ENCODE measurements around the gene EZH1.
"Not testable (repeated sequence)": the region's sequence is repeated elsewhere in the genome, so short reads cannot be mapped to it uniquely, and the experiment has no call there.

The EZH1 gene

DNA sequence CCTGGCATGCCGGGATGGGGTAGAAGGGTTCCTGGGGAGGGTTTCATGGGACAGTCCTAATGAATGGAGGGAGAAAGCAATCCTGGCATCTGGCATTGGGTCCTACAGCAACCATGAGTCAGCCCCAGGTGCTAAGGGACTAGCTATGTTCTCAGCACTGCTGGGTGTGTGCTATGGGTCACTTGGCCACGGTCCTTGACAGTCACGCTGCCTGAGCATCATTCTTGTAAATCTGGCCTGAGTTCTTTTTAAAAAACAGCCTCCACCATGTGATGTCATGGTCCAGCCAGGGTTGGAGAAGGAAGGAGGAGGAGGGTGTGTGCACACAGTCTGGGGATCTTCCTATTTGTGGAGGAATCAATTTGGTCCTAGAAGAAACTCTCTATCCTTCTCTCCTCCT is 9.9 kb upstream of the EZH1 start:
- DNase-seq (ENCODE audit: low spot score), result no peak
- H3K4me1 Mint-ChIP-seq (ENCODE audit: low read depth), result no peaks in the 10 kb centered on the region
- no peaks in the 10 kb centered on the region for H3K36me3 Mint-ChIP-seq (ENCODE audit: low read depth)
- no peak overlapping the region for H3K4me3 Mint-ChIP-seq
- H3K27me3 Mint-ChIP-seq (ENCODE audit: low read depth), result peaks cover 58% of the 10 kb centered on the region
- no peaks in the 10 kb centered on the region for H3K9me3 Mint-ChIP-seq
- no peak overlapping the region for H3K27ac Mint-ChIP-seq

DNA sequence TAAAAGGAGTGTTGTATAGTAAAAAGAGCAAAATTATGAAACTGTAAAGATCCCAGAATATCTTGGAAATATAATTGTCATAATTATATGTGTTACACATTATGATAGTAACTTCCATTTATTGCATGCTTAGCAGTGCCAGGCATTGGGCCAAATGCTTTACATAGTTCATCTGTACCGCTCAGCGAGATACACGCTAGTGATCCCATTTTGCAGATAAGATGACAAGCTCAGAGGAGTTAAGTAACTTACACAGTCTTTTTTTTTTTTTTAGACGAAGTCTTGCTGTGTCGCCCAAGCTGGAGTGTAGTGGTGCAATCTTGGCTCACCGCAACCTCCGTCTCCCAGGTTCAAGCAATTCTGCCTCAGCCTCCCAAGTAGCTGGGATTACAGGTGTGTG is 6.8 kb upstream of the EZH1 start:
- Mint-ChIP-seq H3K27ac (no peak overlapping the region), H3K4me1 (ENCODE audit: low read depth) (no peaks in the 10 kb centered on the region), H3K4me3 (no peak overlapping the region), H3K27me3 (ENCODE audit: low read depth) (peaks cover 60% of the 10 kb centered on the region), H3K36me3 (ENCODE audit: low read depth) (no peaks in the 10 kb centered on the region), H3K9me3 (no peaks in the 10 kb centered on the region)
- DNase-seq (ENCODE audit: low spot score), result no peak

DNA sequence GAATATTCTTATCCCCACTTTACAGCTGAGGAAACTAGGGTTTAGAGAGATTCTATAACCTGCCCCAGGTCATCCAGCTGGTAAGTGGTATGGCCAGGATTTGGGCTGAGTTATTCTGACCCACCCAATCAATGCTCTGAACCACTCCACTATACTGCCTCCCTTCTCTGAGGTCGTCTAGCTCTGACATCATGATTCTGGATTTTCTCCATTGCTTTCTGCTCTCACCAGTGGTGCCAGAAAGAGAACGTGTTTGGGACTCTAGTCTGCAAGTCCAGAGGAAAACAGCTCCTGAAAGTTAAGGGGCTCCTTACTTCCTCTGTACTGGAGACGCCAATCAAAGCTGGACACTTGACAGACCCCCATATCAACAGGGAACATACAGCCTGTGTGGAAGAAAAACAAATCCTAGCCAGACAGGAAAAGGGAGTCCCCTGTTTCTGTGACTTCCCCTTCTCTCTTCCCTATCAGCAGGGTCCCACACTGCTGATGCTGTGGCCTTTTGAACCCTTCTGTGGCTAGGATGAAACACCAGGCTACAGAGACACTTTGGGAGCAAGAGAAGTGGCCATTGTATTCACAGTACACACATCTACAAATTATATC is 6.0 kb upstream of the EZH1 start:
- DNase-seq (ENCODE audit: low spot score), result no peak
- no peak overlapping the region for H3K27ac Mint-ChIP-seq
- H3K4me3 Mint-ChIP-seq, result no peak overlapping the region
- H3K27me3 Mint-ChIP-seq (ENCODE audit: low read depth), result peaks cover 60% of the 10 kb centered on the region
- no peaks in the 10 kb centered on the region for H3K4me1 Mint-ChIP-seq (ENCODE audit: low read depth)
- no peaks in the 10 kb centered on the region for H3K36me3 Mint-ChIP-seq (ENCODE audit: low read depth)
- no peaks in the 10 kb centered on the region for H3K9me3 Mint-ChIP-seq

DNA sequence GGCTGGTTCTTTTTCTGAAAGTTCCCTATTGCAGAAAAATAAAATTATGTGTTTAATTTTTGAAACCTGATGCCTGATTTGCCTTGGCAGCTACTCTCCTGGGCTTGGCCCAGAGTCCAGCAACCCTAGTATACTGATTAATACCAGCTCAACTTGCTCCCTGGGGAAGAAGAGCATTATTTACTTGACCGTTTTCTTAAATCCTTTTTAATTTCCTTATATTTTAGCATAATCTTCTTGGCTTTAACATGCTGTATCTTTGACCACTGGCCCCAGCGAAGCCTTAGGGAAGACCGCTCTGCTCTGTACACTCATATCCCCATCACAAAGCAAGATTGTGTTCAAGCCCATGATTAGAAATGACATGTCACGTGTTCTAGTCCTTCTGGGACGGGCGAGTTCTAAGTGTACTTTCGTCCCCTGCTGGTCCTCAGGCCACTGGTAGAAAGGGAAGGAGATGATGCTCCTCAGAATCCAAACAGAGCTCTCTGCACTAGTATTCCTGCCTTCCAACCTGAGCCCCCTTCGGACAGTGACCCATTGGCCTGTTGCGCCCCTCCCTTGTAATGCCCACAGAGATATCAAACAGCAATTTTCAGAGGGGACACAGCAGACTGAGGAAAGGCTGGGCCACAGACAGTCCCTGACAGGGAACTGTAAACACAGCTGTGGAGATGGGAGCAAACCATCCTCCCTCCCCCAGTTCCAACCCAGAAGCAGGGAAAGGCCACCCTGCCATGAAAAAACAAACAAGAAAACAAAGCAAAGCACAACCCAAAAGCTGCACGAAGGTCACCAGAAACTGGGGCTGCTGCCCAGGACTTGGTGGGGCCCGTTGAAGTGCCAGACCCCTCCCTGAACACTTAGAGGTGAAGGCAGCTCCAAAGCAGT is 4.3 kb upstream of the EZH1 start:
- DNase-seq (ENCODE audit: low spot score), result no peak
- Mint-ChIP-seq H3K27ac (no peak overlapping the region), H3K4me1 (ENCODE audit: low read depth) (peaks cover 7% of the 10 kb centered on the region), H3K36me3 (ENCODE audit: low read depth) (peaks cover 2% of the 10 kb centered on the region), H3K27me3 (ENCODE audit: low read depth) (peaks cover 54% of the 10 kb centered on the region), H3K4me3 (no peak overlapping the region), H3K9me3 (peaks cover 5% of the 10 kb centered on the region)

DNA sequence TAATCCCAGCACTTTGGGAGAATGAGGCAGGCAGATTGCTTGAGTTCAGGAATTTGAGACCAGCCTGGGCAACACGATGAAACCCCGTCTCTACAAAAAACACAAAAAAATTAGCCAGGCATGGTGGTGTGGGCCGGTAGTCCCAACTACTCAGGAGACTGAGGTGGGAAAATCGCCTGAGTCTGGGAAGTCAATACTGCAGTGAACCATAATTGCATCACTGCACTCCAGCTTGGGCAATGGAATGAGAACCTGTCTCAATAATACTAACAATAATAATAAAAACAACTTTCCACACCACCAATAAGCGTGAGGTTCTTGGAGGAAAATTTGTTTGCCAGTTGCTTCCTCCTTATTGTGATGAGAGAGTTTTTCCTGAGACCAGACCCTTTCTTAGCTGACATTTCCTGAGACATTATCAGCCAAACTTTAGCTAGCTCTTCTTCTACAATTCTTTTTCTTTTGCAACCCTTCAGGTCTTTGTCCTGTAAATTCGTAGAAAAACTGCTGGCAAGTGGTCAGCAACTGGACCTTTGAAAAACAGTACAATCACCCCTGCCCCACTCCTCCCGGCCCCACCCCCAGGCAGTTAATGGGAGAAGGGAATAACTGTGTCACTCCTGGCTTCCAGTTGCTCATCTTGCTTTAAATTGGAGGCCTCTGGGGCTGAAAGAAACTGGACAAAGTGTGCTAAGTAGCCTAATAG is 3.5 kb upstream of the EZH1 start:
- Mint-ChIP-seq H3K27me3 (ENCODE audit: low read depth) (peaks cover 49% of the 10 kb centered on the region), H3K27ac (no peak overlapping the region), H3K4me1 (ENCODE audit: low read depth) (peaks cover 14% of the 10 kb centered on the region), H3K36me3 (ENCODE audit: low read depth) (peaks cover 2% of the 10 kb centered on the region), H3K4me3 (no peak overlapping the region), H3K9me3 (peaks cover 5% of the 10 kb centered on the region)
- no peak for DNase-seq (ENCODE audit: low spot score)

DNA sequence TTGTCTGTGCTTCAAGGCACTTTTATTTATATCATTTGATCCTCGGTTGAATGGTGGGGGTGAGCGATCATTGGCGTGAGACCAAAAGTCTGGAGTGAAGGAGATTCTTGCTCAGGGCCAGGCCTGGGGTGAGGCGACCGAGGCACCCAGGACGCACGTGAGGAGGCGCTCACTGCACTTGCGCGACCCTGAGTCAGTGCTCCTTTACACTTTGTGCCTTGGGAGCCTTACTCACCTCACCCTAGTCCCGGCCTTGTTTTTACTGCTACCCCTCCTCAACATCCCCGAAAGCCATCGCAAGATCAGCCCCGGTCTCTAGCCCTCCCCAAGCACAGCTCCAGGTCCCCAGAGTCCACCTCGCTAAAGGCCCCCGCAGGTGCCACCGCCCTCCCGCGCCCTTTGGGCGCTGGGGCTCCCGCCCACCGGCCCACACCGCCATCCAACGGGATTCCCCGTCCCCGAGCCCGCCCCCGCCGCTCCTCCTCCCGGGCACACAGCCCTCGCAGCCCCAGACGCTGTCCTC is 496 bp downstream of the EZH1 start:
- peak overlapping the region; percentile 93 for H3K27ac Mint-ChIP-seq
- DNase-seq (ENCODE audit: low spot score), result peak; percentile 72
- peak overlapping the region; percentile 94 for H3K4me3 Mint-ChIP-seq
- peaks cover 14% of the 10 kb centered on the region for H3K4me1 Mint-ChIP-seq (ENCODE audit: low read depth)
- H3K9me3 Mint-ChIP-seq, result peaks cover 5% of the 10 kb centered on the region
- peaks cover 25% of the 10 kb centered on the region for H3K27me3 Mint-ChIP-seq (ENCODE audit: low read depth)
- peaks cover 2% of the 10 kb centered on the region for H3K36me3 Mint-ChIP-seq (ENCODE audit: low read depth)

DNA sequence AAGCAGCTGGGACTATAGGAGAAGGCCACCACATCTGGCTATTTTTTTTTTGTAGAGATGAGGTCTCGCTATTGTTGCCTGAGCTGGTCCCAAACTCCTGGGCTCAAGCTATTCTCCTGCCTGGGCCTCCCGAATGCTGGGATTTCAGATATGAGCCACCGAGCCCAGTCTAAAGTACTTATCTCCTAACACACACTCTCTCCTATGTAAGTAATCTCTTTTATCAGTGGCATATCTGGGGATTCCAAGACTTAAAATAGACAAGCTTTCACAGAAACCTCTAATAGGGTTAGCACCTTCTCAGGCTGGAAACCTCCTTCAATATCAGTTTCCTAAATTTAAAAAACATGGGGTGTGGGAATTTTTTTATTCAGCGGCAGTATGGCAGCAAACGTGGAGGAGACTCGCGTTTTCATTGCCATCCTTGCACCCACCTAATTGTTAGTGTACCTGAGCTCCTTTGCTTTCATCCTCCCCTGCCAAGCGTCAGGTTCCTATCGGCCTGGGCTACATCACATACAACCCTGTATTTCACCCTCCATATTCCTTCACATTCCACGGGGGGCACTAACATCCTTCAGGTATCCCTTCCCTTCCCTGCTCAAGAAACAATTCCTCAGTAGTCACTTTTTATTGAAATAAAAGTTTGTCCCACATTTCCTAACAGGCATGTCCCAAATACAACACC is 1.1 kb downstream of the EZH1 start:
- no peak for DNase-seq (ENCODE audit: low spot score)
- Mint-ChIP-seq H3K27ac (peak overlapping the region; percentile 93), H3K36me3 (ENCODE audit: low read depth) (peaks cover 2% of the 10 kb centered on the region), H3K27me3 (ENCODE audit: low read depth) (peaks cover 19% of the 10 kb centered on the region), H3K4me1 (ENCODE audit: low read depth) (peaks cover 14% of the 10 kb centered on the region), H3K4me3 (peak overlapping the region; percentile 94), H3K9me3 (peaks cover 5% of the 10 kb centered on the region)

DNA sequence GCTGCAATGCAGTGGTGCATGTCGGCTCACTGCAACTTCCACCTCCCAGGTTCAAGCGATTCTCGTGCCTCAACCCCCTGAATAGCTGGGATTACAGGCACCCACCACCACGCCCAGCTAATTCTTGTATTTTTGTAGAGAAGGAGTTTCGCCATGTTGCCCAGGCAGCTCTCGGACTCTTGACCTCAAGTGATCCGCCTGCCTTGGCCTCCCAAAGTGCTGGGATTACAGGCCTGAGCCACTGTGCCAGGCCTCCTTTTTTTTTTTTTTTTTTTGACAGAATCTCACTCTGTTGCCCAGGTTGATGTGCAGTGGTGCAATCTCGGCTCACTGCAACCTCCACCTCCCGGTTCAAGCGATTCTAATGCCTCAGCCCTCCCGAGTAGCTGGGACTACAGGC is 1.9 kb downstream of the EZH1 start:
- H3K9me3 Mint-ChIP-seq; H3K36me3 Mint-ChIP-seq (ENCODE audit: low read depth); DNase-seq (ENCODE audit: low spot score); H3K27ac Mint-ChIP-seq; H3K4me3 Mint-ChIP-seq: not testable (repeated sequence)
- H3K4me1 Mint-ChIP-seq (ENCODE audit: low read depth), result peaks cover 14% of the 10 kb centered on the region
- peaks cover 16% of the 10 kb centered on the region for H3K27me3 Mint-ChIP-seq (ENCODE audit: low read depth)

DNA sequence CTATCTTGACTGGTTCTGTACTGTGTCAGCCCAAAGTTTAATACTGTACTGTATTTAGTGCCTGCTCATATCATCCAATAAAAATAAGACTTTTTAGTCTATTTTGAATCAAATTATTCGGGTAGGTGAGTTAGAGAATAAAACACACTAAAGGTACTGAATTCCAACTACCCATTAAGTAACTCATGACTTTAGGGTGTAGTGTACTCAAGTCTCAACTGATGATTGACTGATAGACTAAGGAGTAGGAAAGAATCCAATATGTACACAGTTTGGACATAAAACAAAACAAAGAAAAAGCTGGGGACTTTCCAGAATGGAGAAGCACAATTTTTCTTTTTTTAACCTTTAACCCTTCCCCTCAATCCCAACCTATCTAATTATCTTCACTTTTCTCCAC is 4.1 kb downstream of the EZH1 start:
- Mint-ChIP-seq H3K4me3 (no peak overlapping the region), H3K9me3 (peaks cover 5% of the 10 kb centered on the region), H3K27ac (no peak overlapping the region), H3K4me1 (ENCODE audit: low read depth) (peaks cover 14% of the 10 kb centered on the region), H3K27me3 (ENCODE audit: low read depth) (peaks cover 2% of the 10 kb centered on the region), H3K36me3 (ENCODE audit: low read depth) (peaks cover 2% of the 10 kb centered on the region)
- no peak for DNase-seq (ENCODE audit: low spot score)

DNA sequence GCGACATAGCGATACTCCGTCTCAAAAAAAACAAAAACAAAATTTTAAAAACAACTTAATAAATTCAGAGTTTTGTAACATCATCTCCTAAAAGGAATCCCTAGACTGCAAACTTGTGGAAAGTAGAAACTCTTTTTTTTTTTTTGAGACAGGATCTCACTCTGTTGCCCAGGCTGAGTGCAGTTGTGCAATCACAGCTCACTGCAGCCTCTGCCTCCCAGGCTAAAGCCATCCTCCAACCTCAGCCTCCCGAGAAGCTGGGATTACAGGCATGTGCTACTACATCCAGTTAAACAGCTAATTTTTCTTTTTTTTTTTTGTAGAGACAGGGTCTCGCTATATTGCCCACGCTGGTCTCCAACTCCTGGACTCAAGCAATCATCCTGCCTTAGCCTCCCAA is 19.7 kb downstream of the EZH1 start:
- Mint-ChIP-seq H3K4me1 (ENCODE audit: low read depth) (no peaks in the 10 kb centered on the region), H3K9me3 (no peaks in the 10 kb centered on the region), H3K36me3 (ENCODE audit: low read depth) (peaks cover 28% of the 10 kb centered on the region)

DNA sequence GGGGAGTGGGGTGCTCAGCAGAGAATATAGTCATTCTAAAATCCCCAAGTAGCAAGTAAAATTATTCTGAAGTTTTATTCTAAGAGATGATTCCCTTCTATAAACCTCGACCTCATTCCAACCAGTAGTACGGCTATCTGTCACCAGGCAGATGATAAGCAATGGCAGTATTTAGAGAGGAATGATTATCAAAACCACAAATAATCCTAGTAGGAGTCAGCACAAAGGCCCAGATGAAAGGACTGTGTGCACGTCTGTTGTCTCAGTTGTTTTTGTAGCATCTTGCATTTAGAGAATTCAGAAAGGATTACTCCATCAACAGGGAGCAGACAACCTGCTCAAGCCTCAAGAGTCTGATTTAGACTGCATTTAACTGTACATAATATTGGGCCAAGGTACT is 21.2 kb downstream of the EZH1 start:
- no peaks in the 10 kb centered on the region for H3K9me3 Mint-ChIP-seq
- no peaks in the 10 kb centered on the region for H3K4me1 Mint-ChIP-seq (ENCODE audit: low read depth)
- no peak for DNase-seq (ENCODE audit: low spot score)
- H3K27me3 Mint-ChIP-seq (ENCODE audit: low read depth), result no peaks in the 10 kb centered on the region
- H3K36me3 Mint-ChIP-seq (ENCODE audit: low read depth), result peaks cover 30% of the 10 kb centered on the region
- H3K4me3 Mint-ChIP-seq, result no peak overlapping the region
- H3K27ac Mint-ChIP-seq, result no peak overlapping the region

More for the DNA sequence above, 19.7 kb downstream of the EZH1 start:
- Mint-ChIP-seq H3K4me3 (no peak overlapping the region), H3K27me3 (ENCODE audit: low read depth) (no peaks in the 10 kb centered on the region), H3K27ac (no peak overlapping the region)
- no peak for DNase-seq (ENCODE audit: low spot score)

DNA sequence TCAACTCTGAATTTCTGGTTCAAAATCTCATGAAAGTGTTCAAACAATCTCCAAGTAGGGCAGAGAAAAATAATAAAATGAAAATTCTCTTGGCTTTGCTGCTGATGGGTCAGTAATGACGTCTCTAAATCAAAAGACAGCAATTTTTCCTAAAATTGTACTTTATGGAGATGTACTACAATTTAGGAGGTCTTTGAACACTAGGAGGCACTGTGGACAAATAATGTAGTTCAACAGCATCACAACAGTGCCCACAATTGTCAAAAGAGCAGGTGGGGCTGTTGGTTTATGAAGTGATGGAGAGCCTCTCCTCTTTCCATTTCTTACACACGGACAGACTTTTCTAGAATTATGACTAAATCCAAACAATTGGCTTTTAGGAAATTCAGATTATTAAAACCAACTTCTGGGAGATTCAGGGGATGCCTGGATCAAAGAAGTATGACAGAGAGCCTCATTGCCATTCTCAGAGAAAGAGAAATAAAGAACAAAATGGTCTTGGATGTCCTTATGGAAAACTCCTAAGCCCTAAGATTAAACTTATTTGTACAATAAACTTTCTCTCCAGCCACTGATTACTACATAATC is 23.8 kb downstream of the EZH1 start:
- no peak overlapping the region for H3K4me3 Mint-ChIP-seq
- H3K36me3 Mint-ChIP-seq (ENCODE audit: low read depth), result peaks cover 46% of the 10 kb centered on the region
- H3K27ac Mint-ChIP-seq, result no peak overlapping the region
- H3K4me1 Mint-ChIP-seq (ENCODE audit: low read depth), result no peaks in the 10 kb centered on the region
- H3K9me3 Mint-ChIP-seq, result no peaks in the 10 kb centered on the region
- DNase-seq (ENCODE audit: low spot score), result no peak
- no peaks in the 10 kb centered on the region for H3K27me3 Mint-ChIP-seq (ENCODE audit: low read depth)

DNA sequence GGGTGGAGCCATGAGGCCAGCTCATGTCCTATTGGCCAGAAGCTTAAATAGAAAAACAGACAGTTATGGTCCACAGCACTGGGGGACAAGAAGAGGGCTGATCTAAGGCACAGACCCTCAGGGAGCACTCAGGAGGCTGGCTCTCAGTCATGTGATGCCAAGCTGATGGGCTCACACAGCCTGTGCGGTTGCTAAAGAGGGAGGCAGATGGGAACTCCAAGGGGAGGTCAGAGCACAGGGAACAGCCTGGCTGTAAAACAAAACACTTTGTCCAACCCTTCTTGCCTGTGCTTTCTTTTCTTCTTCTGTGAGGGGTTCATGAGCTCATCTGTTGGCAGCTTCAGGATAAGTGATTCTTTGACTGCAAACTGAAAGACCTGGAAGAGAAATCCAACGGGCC is 35.3 kb downstream of the EZH1 start:
- Mint-ChIP-seq H3K36me3 (ENCODE audit: low read depth) (peaks cover 62% of the 10 kb centered on the region), H3K27me3 (ENCODE audit: low read depth) (no peaks in the 10 kb centered on the region), H3K27ac (no peak overlapping the region), H3K4me3 (no peak overlapping the region), H3K4me1 (ENCODE audit: low read depth) (peaks cover 14% of the 10 kb centered on the region), H3K9me3 (no peaks in the 10 kb centered on the region)
- DNase-seq (ENCODE audit: low spot score), result no peak
